IPS-15b (cell line): Measurements from ENCODE around the gene OCA2.

Experiments used
- H3K27me3 ChIP-seq: one replicate; pipeline ENCODE4 v1.6.1; 2013; ENCODE audit warnings: low read length; ENCODE audit not compliant: control insufficient read depth, insufficient read depth
- H3K36me3 ChIP-seq: one replicate; pipeline ENCODE4 v1.6.1; 2013; ENCODE audit warnings: low read length; ENCODE audit not compliant: control insufficient read depth, insufficient read depth
- H3K4me1 ChIP-seq: one replicate; pipeline ENCODE4 v1.6.1; 2013; ENCODE audit warnings: mild to moderate bottlenecking, low read length; ENCODE audit not compliant: control insufficient read depth, insufficient read depth
- H3K4me3 ChIP-seq: one replicate; pipeline ENCODE4 v1.5.1; 2013; ENCODE audit warnings: low read depth, low read length
- H3K9ac ChIP-seq: one replicate; pipeline ENCODE4 v1.6.1; 2013; ENCODE audit warnings: low read depth, mild to moderate bottlenecking, low read length
- H3K9me3 ChIP-seq: one replicate; pipeline ENCODE4 v1.6.1; 2013; ENCODE audit warnings: mild to moderate bottlenecking, low read length; ENCODE audit not compliant: control insufficient read depth, insufficient read depth

OCA2 gene

DNA sequence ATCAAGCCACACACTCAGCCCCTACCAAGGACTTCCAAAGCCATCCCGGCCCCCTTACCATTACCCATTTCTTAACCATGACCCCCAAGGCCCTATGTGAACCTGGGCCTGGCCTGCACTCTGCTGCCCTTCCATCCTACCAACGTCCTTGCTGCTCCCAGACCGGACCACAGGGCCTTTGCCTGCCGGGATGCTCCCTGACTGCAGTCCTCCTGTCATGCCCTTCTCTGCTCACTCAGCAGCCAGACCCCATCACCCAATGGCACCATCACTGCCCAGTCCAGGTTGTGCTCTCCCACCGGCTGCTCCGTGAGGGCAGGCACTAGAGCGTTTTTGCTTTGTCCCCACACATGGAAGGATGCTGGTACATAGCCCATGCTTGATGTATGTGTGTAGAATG is 73.7 kb downstream of the OCA2 start:
- Histone ChIP-seq H3K9ac (no peak overlapping the region), H3K27me3 (no peaks in the 10 kb centered on the region)

DNA sequence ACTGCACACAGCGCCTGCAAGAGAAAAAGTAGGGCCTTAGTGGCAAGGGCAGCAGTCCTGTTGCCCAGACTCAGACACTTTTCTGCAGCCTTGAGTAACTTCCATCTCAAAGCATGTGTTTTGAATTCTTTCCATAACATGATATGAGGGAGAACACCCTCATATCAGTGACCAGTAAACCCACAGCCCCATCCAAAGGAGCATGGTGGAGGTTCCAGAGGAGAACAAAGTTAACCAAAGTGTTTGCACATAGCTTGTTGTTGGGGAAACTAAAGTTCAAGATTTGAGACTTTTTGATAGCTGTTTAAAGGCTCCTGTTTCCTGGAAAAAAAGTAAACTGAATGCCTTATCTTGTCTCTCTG is 74.2 kb downstream of the OCA2 start:
- H3K27me3 ChIP-seq: no peaks in the 10 kb centered on the region
- no peaks in the 10 kb centered on the region for H3K36me3 ChIP-seq
- H3K4me1 ChIP-seq: no peaks in the 10 kb centered on the region
- H3K9ac ChIP-seq: no peak overlapping the region
- H3K4me3 ChIP-seq: no peak overlapping the region
- H3K9me3 ChIP-seq: no peaks in the 10 kb centered on the region

More for the DNA sequence above, 73.7 kb downstream of the OCA2 start:
- H3K36me3 ChIP-seq: no peaks in the 10 kb centered on the region
- no peaks in the 10 kb centered on the region for H3K4me1 ChIP-seq
- no peaks in the 10 kb centered on the region for H3K9me3 ChIP-seq
- no peak overlapping the region for H3K4me3 ChIP-seq

GRCh38 chr15:28023933-28024888 is 74.9 kb downstream of the OCA2 start:
- Histone ChIP-seq H3K36me3 (no peaks in the 10 kb centered on the region), H3K4me1 (peaks cover 3% of the 10 kb centered on the region), H3K9me3 (no peaks in the 10 kb centered on the region), H3K27me3 (no peaks in the 10 kb centered on the region), H3K4me3 (no peak overlapping the region), H3K9ac (no peak overlapping the region)

GRCh38 chr15:28023422-28023821 is 75.7 kb downstream of the OCA2 start:
- Histone ChIP-seq H3K4me1 (peaks cover 3% of the 10 kb centered on the region), H3K27me3 (peaks cover 1% of the 10 kb centered on the region)

GRCh38 chr15:28022961-28023360 is 76.2 kb downstream of the OCA2 start:
- Histone ChIP-seq H3K27me3 (peaks cover 2% of the 10 kb centered on the region), H3K9me3 (no peaks in the 10 kb centered on the region), H3K36me3 (no peaks in the 10 kb centered on the region), H3K4me1 (peaks cover 3% of the 10 kb centered on the region), H3K4me3 (no peak overlapping the region), H3K9ac (no peak overlapping the region)

More at GRCh38 chr15:28023422-28023821, 75.7 kb downstream of the OCA2 start:
- Histone ChIP-seq H3K36me3 (no peaks in the 10 kb centered on the region), H3K9ac (no peak overlapping the region), H3K4me3 (no peak overlapping the region), H3K9me3 (no peaks in the 10 kb centered on the region)

GRCh38 chr15:28022181-28022580 is 76.9 kb downstream of the OCA2 start:
- Histone ChIP-seq H3K9me3 (no peaks in the 10 kb centered on the region), H3K4me1 (peaks cover 3% of the 10 kb centered on the region), H3K36me3 (no peaks in the 10 kb centered on the region), H3K9ac (no peak overlapping the region), H3K27me3 (peaks cover 2% of the 10 kb centered on the region), H3K4me3 (no peak overlapping the region)

DNA sequence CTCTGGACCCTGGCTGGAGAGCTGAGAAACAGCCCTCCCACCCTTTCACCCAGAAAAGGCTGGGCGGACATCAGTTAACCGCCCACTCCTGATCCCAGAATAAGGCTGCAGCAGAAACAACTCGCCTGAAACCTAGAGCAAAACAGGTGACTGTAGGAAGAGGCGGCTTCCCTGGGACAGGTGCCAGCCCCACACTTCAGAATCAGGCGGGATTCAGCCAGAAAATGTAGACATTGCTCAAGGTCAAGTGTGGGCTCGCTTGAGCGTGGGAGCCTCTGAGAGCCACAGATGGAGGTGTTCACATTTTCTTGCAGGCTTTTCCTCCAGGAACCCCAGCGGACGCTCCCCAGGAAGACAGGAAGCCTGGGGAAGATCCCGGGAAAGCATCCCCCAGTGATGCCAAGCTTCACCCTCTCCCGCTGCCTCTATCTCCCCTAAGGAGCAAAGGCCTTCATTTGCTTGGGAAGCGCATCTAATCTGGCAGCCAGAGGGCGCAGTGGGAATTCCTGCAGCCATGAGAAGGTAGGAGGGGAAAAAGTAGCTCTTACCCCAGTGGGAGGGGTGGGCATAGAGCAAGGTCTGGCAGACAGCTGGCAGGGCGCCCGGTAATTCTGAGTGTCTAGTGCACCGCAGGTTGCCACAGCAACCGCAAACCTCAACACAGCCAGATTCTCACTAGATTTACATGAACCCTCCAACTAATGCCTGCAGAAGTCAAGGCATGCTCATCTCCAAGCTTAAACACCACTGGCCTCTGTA is 77.7 kb downstream of the OCA2 start:
- Histone ChIP-seq H3K9ac (no peak overlapping the region), H3K4me1 (peaks cover 3% of the 10 kb centered on the region), H3K4me3 (no peak overlapping the region), H3K27me3 (peaks cover 2% of the 10 kb centered on the region), H3K9me3 (no peaks in the 10 kb centered on the region), H3K36me3 (no peaks in the 10 kb centered on the region)

DNA sequence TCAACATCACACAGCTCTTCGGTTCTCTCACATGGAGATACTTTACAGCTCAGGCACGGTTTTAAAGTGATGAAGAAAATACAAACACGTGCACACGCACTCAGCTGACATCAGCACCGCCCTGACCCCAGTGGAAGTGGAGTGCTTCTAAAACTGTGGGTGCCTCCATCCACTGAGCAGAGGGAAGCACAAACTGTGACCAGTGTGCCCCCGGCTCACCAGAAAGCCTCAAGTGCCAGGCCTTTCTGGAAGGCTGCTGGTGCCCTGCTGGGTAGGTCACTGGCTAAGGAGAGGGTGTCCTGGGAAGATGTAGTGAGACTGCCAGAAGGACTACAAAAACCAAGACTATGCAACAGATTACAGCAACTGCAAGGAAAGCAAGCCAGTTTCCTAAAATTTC is 78.5 kb downstream of the OCA2 start:
- H3K9ac ChIP-seq: no peak overlapping the region
- no peak overlapping the region for H3K4me3 ChIP-seq
- no peaks in the 10 kb centered on the region for H3K36me3 ChIP-seq
- H3K27me3 ChIP-seq: peaks cover 2% of the 10 kb centered on the region
- H3K9me3 ChIP-seq: no peaks in the 10 kb centered on the region
- H3K4me1 ChIP-seq: peaks cover 3% of the 10 kb centered on the region

DNA sequence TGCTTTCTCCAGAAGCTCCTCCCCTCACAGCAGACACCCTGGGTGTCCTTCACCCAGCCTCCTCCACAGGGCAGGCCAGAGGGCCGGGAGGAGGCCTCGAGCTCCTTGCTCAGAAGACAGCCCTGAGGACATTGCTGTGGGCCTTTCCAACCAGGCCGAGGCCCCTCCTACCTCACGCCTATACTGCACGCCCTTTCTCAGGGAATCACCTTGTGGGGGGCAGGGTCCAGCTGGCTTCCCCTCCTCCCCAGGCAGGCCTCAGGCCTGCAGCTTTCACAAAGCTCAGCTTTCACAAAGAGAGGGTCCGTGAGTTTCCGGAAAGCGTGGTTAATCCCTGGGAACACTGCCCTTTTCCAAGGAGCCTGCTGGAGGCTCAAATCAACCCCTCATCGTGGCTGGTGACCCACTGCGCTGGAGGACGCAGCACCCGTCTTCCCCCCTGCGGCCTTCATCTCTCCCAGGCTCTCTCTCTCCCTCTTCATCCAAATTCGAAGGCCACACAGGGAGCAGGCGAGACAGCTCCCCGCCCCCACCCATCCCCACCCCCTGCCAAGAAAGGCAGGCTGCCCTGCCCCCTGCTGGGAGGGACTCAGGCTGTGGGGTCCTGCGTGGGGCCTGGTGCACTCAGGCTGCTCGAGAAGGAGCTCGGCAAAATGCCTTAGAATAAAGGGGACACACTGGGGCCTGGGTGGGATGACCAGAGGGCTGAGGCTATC is 79.4 kb downstream of the OCA2 start:
- Histone ChIP-seq H3K4me3 (no peak overlapping the region), H3K9ac (no peak overlapping the region), H3K4me1 (peaks cover 3% of the 10 kb centered on the region), H3K9me3 (no peaks in the 10 kb centered on the region), H3K36me3 (no peaks in the 10 kb centered on the region), H3K27me3 (peaks cover 2% of the 10 kb centered on the region)

- H3K9me3 ChIP-seq: no peaks in the 10 kb centered on the region
- no peak overlapping the region for H3K9ac ChIP-seq
- H3K36me3 ChIP-seq: peaks cover 2% of the 10 kb centered on the region
- H3K4me3 ChIP-seq: no peak overlapping the region
- H3K4me1 ChIP-seq: peaks cover 3% of the 10 kb centered on the region
- peaks cover 2% of the 10 kb centered on the region for H3K27me3 ChIP-seq
Measured at GRCh38 chr15:28018291-28019044, 80.6 kb downstream of the OCA2 start.

- H3K9me3 ChIP-seq: no peaks in the 10 kb centered on the region
- H3K4me3 ChIP-seq: no peak overlapping the region
- no peak overlapping the region for H3K9ac ChIP-seq
- peaks cover 2% of the 10 kb centered on the region for H3K36me3 ChIP-seq
- peaks cover 2% of the 10 kb centered on the region for H3K27me3 ChIP-seq
- H3K4me1 ChIP-seq: peaks cover 3% of the 10 kb centered on the region
Measured at GRCh38 chr15:28017423-28017924, 81.6 kb downstream of the OCA2 start.
